Stimulated activated CD8-positive, alpha-beta memory T cell treated with anti-CD3 and anti-CD28 coated beads, Interleukin-12 subunit alpha, Interleukin-12 subunit beta, amount 100 ng/mL, for 4 hours (primary cell): ENCODE results near the gene KHNYN.
"Not testable (repeated sequence)": the region's sequence is repeated elsewhere in the genome, so short reads cannot be mapped to it uniquely, and the experiment has no call there.

ENCODE experiments used
- DNase-seq: peaks from one replicate; pipeline ENCODE4 v3.0.0-alpha.2; 2020; ENCODE audit warnings: low read depth

Gene KHNYN

DNA sequence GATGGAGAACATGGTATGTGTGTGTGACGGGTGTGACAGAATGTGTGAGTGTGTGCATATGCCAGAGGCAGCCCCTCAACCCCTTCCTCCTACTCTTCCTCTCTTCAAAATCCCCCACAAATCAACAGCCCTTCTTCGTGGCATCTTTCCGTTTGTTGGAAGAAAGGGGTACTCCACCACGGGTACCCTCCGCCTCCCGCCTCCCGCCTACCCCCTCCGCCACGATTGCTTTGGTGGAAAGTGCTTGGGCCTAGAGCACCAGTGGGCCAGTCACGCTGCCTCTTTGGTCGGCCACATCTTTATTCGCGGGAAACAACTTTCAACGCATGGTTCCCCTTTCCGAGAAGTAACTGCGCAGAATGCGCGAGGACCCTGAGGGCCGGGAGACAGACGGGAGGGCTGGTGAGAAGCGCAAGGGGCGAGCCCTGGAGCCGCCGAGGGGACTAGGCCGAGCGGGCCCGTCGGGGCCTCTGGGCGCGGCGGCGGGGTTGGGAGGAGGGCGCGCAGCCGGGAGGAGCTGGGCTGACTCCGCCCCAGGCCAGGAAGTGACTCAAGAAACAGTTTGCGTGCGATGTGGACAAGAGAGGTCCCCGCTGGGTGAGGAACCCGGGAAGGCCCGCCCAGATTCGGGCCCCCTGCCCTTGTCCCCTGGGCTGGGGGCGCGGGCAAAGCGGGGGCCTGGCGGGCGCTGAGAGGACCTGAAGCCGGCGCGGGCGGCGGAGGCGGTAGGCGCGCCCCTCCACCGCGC lies at the start of gene KHNYN, which contains the start of gene CBLN3:
Gene KHNYN (plus strand): TSS at position 560 of the 748 bp plus-strand sequence. CDS start 777 bp downstream, outside the sequence.
Gene CBLN3 (minus strand): TSS at position 274 of the 748 bp plus-strand sequence. CDS start 614 bp downstream, outside the sequence.
- DNase-seq: peak; percentile 75

DNA sequence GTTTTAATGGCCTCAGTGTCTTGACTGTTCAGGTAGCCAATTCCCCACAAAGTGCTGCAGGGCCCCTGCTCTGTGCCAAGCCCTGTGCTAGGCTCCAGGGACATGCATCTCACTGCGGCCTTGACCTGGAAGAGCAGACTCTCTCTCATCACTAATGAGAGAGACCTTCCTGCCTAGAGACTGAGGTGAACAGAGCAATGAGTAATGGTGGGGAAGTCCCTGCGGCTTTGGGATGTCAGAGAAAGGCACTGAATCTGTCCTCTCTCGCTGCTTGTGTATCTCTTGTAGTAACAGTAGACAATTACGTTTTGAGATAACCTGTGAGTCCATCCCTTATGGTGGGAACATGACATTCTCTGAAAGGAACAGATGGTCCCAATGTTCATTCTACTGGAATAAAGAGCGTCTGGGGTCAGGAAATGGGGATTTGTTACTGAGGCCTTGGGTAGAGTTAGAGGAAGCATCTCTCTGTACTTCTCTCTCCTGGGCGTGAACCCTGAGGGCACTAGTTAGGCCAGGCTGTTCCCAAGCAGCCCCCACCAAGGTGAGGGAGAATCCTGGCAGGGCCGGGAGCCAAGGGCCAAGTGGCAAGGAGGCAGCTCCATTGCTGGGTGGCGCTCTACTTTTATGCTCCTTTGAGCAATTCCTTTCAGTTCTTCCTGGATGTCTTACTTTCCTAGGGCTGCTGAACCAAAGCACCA lies 48.2 kb upstream of the KHNYN start:
- no peak for DNase-seq

DNA sequence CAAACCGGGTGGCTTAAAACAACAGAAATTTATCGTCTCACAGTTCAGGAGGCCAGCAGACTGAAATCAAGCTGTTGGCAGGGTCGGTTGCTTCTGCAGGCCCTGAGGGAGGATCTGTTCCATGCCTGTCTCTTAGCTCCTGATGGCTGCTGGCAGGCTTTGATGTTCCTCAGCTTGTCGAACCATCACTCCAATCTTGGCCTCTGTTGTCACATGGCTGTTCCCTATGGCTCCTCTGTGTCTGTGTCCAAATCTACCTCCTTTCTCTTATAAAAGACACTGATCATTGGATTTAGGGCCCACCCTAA lies 47.7 kb upstream of the KHNYN start:
- DNase-seq: no peak

GRCh38 chr14:24384169-24384568 lies 45.6 kb upstream of the KHNYN start:
- DNase-seq: no peak

- DNase-seq: no peak
These were observed 44.2 kb upstream of the KHNYN start for GRCh38 chr14:24385524-24385923.

DNA sequence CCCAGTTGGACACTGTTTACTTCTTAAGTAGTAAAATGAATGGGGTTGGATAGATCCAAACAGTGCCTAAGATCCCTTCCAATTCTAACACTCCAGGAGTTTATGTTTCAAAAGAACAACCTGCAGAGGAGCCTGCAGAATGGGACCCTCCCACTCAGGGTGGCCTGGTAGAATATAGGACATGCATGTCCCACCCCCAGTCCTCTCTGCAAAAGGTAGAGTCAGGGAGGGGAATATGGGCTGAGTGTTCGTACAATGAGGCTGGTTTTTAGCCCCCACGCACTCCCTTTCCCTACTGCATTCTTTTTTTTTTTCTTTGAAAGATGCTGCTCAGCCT lies 42.8 kb upstream of the KHNYN start:
- no peak for DNase-seq

DNA sequence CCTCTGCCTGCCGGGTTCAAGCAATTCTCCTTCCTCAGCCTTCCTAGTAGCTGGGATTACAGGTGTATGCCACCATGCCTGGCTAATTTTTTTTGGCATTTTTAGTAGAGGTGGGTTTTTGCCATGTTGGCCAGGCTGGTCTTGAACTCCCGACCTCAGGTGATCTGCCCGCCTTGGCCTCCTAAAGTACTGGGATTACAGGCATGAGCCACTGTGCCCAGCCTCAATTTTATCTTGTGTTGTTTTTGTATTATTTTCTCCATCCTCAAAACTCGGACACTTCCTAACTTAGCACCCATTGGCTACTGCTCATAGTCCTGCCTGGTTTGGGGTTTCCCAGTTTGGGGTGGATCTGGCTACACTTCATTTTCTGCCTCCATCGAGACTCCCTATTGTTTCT lies 42.2 kb upstream of the KHNYN start:
- not testable (repeated sequence) for DNase-seq

GRCh38 chr14:24388474-24389179 lies 41.1 kb upstream of the KHNYN start:
- DNase-seq: no peak

- DNase-seq: no peak
These were observed 40.4 kb upstream of the KHNYN start for GRCh38 chr14:24389226-24389848.

DNA sequence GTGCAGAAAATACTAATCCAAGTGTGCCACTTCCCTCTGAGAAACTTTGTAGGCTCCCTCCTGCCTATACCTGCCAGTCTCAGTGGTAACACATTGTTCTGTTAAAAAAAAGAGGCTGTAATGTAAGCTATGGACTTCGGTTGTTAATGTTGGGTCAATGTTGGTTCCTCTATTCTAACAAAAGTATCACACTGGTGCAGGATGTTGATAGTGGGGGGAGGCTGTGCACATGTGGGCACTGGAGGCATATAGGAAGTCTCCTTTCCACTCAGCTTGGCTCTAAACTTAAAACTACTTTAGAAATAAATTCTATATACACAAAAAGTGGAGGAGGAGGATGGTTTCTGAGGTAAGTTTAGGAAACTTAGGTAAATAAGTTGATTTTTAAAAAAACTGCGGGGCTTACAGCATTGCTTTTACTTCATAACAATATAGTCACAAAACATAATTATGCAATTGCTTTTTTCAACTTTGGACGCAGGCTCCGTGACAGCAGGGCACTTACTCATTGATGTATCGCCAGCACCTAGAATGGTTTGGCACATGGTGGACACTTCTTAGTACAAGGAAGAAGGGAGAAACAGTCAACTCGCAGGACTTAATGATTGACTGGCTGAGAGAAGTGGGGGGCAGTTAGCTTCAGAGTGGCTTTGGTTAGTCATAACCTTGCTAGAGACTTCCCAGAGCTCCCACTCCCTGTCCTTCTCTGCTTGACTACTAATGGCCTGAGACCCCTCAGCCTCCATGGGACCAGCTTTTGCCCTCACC lies 38.9 kb upstream of the KHNYN start:
- no peak for DNase-seq

GRCh38 chr14:24392325-24393091 lies 37.2 kb upstream of the KHNYN start:
- DNase-seq: no peak

GRCh38 chr14:24394275-24394674 lies 35.5 kb upstream of the KHNYN start:
- DNase-seq: no peak

DNA sequence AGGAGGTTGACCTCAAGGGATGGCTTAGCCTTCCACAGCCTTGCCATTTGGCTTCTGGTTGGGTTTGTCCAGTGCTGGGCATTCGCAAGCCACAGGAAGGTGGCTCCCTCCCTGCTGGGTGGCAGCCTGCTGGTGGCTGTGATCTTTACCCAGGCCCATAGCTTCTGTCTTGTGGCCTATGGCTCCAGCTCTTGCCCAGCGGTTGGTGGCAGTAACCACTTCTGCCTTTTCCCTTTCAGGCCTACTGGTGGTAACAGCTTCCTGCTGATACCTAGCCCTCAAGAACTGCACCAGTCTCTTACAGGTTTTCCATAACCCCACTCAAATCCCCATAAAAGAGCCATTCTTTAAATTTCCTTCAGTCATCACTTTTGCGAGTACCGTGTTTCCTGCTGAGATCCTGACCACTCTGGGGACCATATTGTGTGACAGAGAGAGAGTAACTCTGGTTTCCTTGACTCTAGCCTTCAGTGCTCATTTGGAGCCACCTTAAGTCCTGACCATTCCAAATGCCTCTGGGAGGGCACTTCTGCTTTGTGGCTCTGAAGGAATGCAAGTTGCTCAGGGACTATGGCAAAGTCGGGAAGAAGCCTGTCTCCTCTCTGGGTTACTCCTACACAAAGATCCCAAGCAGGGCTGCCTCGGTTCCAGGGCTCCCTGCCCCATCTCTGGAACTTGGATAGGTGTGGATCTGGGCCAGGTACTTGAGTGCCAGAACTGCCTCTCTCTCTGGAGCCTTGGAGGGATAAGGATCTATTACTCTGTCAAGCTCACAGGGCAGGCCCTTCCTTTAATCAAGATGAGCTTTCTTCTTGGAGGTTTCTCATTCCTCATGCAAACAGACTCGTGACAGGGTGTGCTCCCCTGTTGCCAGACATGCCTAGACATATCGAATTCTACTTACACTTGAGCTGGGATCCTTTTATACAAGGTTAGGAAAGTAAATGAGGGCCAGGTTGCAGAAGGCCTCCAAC lies 33.9 kb upstream of the KHNYN start:
- no peak for DNase-seq

- DNase-seq: no peak
These were observed 32.0 kb upstream of the KHNYN start for GRCh38 chr14:24397639-24398292.

- no peak for DNase-seq
These were observed 31.5 kb upstream of the KHNYN start for GRCh38 chr14:24398293-24398652.

GRCh38 chr14:24398653-24399446 lies 30.9 kb upstream of the KHNYN start, which contains the start of gene NYNRIN:
Gene NYNRIN, plus strand, starts transcription at chr14:24399003. Its CDS starts 244 bp downstream, at chr14:24399247.
- no peak for DNase-seq

DNA sequence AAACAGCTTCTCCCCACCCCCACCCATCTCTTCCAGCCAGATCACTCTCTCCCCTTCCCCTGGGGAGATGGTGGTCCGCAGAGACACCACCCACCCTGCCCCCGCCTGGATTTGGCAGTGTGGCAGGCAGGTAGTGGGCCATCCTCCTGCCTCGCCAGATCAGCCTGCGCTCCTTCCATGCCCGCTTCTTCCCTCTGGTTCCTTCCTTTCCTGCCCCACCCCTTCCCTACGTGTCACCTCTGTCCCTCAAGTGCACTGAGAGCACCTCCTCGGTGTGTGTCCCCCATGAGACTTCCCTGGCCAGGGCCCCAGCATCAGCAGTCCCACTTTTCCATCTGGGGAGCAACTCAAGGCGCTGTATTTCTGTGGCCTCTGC lies 30.3 kb upstream of the KHNYN start:
- DNase-seq: no peak

DNA sequence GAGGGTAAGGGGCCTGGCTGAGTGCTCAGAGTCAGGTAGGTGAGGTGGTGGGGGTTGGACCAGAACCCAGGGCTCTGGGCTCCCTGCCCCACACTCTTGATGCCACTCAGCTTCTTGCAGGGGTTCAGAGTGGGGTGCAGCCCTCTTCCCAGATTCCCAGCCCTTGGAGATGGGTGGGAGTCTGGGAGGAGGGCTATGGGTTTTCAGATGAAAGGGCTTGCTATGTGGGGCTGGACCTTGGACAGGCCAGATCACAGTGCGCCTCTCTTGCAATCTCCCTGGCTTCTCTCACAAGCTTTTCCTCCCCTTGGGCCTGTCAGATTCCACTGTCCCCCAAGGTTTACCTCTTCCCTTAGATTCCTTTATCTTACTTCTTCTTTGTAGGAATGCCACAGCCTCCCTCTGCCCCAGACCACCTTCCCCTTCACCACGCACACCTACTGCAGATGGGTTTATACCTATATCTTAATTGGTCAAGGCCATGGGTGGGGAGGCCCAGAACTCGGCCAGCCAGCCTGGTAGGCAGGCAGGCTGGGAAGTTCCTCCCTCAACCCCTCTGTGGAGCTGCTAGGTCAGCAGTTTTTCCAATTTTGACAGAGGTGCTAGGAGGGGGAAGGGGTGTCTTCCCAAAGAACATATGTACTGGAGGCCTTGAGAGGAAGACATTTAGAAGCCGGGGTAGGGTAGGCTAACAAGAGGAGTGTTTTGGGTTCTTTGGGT lies 29.6 kb upstream of the KHNYN start:
- DNase-seq: no peak
